NCI-H446 (cell line): ENCODE data around the gene NPAS3.

Source experiments
- DNase-seq, 2 experiments: peaks; one replicate each; lab custom pipeline; 2025; lab: John Stamatoyannopoulos, UW

Gene NPAS3

DNA sequence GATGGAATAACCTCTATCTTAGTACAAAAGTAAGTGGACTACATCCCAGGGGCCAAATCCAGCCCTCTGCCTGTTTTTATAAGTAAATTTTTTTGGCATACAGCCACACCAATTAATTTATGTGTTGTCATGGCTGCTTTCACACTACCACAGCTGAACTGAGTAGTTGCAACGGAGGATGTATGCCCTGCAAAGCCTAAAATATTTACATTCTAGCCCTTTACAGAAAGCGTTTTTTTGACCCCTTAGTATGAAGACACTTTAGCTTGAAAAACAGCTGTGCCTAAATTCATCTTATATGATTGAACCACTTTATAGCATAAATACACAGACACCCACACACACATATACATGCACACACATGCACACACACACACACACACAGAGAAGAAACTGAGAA, 510.6 kb downstream of the NPAS3 start:
- no peak for DNase-seq

DNA sequence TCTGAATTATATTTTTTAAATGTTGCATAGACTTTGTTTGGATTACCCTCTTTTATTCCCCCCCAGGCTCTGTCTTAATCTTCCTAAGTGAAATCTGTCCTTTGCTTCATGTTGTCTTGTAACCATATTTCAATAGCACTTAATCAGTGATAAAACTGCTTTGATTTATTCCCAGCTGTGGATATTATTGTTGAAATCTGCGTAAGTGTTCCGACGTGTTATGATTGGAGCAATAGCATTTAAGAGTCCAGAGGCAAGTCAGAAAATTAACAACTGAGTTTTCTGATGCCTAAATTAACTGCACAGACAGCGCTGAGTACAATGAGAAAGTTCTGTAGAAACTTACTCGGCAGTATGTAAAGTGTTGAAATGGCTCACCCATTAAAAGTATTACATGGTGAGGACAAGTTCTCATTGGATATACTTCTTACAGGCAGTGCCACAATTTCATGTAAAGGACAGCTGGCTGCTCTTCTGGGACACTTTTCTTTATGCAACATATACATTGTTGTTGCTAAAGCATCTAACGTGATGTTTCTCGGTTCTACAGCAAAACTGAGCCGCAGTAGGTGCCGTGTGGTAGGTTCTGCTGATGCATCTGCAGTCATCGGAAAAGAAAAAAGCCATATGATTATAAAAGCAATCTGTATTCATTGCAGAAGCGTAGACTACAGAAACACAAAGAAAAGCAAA, 511.2 kb downstream of the NPAS3 start:
- DNase-seq: no peak

- DNase-seq: no peak
Measured at GRCh38 chr14:33450416-33450815, 511.7 kb downstream of the NPAS3 start.

DNA sequence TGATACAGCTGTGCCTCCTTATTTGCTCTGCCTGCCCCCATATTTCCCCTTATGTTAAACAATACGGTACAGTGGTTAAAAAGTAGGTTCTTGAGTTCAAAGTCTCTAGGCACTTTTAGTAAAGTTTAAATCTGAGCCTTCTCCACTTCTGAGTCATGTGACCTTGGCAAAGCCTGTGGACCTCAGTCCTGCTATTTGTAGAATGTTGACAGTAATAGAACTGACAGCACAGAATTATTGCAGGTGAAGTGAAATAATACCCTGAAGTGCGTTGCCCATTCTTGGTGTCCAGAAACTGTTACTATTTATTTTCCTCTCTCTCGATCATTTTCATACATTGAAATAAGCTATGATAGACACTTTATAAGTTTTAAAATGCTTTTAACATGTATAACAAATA, 512.5 kb downstream of the NPAS3 start:
- no peak for DNase-seq

GRCh38 chr14:33452995-33453394, 514.3 kb downstream of the NPAS3 start:
- no peak for DNase-seq

DNA sequence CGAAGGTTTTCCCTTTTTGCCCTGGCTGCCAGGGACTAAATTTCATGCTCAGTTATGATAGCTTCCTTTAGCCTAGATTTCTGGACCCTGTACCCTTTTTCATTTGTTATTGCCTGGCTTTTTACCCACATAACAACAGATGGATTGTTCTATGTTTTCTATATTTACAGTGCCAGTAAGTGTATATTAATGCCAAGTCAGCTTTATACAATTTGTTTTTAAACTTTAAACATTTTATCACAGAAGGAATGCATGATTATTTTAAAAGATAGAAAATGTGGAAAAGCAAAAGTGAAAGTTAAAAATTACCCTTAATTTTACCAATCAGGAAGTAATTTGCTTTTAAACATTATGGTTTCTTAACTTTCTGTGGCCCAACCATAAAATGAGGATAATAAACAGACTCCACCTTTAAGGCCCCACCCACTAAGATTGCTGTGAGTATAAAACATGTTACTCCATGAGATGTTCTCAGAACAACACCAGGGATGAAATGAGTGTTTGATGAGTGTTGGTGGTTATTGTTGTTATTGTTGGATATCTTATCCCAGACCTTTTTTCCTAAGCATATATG, 515.4 kb downstream of the NPAS3 start:
- DNase-seq: no peak

DNA sequence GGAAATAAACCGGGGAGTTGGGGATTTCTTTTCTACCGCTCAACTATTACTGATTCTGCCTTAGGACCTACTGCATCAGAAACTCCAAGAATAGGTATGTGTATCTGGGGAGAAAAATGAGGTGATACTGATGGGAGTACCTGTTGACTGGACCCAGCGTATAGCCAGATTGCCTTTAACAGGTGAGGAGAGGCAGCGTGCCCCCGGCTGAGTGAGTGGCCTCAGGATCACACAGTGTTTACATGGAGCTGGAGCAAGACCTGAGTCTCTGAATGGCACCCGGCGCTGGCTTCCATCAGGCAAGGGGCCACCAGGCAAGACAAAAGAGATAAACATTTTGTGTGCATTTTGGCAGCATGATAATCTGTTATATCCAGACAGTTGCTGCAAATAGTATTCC, 516.0 kb downstream of the NPAS3 start:
- no peak for DNase-seq

DNA sequence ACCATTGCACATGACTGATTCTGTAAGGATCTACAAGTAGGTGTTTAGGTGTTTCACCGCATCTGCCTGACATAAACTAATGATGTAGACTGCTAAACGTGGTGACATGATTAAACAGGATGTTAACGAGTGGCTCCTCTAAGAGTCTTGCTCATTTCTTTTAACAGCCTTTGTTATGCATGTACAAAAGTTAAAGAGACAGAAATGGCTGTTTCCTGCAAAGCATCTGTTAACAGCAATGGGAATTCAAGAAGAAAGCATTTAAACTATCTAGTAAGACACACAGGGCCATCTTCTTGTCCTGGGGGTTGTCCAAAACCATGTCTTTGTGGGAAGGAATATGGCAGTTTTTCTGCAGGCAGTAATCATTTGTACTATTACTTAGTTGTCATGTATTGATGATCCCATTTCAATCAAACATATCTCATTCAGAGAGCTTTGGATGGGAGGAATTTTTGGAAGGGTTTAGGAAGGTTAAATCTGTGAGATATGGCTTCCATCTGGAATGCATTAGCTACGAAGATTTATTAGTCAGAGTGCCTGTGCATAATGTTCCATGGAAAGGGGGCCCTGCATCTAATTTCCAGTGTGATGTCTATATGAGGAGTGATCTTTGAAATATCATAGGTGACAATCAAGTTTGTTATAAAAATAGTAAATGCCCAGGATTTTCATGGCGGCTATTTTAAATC, 517.1 kb downstream of the NPAS3 start:
- DNase-seq: no peak

DNA sequence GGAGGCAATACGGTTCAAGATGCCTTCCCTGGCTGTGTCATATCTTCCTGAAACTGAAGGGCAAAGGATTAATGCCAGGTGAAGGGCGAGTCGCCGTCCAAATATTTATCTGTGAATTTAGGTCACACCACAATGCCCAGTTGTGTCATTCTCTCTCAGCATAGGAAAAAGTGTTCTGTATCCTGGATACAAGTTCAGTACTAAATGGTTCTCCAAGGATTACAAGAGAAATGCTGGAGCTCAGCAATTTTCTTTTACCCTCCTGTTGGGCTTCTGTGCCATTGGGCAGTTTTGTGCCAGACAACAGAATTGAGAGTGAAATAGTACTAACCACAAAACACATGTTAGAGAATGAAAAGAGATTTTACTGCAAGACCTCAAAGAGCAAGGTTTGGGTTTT, 518.3 kb downstream of the NPAS3 start:
- no peak for DNase-seq

DNA sequence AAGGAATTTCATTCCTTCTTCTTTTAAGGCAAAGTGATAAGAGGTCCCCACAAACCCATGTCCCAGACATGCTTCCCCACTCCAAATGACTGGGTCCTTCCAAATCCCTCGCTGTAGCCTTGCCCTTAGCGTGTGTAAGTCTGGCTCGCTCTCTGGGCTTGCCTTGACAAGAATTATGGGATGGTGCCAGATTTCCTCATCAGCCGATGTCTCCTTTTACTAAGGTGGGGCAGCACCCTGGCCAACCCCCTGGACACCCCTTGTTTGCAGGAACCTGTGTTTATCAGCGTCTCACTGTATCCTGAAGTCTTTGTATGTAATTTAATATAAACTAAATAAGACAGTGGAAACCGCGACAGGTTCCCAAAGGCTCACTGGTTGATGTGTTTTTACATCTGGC, 518.9 kb downstream of the NPAS3 start:
- no peak for DNase-seq

DNA sequence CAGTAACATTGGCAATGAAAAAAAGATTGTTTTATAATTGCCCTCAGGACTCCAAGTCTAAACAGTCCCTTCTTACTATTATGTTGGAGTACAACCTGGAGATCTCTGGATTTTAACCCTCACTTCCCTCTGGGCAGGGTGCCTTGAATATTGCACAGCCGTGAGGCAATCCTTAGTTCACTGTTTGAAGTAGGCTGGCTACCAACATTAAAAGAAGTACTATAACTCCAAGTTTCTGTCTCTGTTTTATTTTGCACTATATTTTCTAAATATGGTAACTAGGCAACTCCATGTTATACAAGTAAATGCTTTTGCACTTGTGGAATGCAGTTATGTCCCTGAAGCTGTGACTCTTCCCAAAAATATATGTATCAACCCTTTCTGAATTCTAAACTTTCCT, 521.5 kb downstream of the NPAS3 start:
- no peak for DNase-seq

DNA sequence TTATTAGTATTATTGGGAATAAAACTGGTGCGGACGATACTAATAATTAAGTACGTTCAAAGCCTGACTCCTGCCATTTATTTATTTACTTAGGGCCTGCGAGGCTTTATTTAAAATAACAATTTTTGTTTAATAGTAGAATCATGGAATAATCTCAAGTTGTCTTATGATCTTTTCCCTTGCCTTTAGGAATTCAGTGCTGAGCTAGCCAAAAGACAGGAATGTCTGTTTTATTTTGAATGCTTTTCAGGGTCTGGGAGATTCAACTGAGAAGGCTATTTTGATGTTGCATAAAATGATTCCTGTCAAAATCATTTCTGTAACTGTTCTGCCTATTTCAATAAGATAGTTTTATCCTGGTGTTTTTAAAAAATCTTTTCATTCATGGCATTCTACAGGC, 522.4 kb downstream of the NPAS3 start:
- DNase-seq: no peak

DNA sequence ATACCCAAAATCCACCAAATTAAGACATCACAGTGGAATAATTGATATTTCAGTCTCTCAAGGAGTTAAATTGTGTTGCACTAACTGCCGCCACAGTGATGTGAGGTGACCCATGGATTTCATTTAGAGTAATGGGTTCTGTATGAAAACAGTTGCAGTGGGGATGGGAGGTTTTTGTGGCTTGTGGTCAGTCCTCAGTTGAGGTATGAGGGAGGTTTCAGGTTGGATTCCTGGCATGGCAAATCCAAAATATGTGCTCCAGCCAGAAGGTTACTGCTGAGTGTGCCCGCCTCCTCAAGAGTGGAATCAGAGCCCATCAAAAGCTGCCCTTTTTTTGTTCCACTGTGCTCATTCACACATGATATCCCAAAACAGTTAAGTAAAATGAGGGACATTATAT, 525.1 kb downstream of the NPAS3 start:
- DNase-seq: no peak

- no peak for DNase-seq
Measured at GRCh38 chr14:33464254-33464962, 525.7 kb downstream of the NPAS3 start.

- DNase-seq: no peak
Measured at GRCh38 chr14:33465846-33466700, 527.4 kb downstream of the NPAS3 start.

- no peak for DNase-seq
Measured at GRCh38 chr14:33467971-33468370, 529.3 kb downstream of the NPAS3 start.

GRCh38 chr14:33469898-33470297, 531.2 kb downstream of the NPAS3 start:
- DNase-seq: no peak

DNA sequence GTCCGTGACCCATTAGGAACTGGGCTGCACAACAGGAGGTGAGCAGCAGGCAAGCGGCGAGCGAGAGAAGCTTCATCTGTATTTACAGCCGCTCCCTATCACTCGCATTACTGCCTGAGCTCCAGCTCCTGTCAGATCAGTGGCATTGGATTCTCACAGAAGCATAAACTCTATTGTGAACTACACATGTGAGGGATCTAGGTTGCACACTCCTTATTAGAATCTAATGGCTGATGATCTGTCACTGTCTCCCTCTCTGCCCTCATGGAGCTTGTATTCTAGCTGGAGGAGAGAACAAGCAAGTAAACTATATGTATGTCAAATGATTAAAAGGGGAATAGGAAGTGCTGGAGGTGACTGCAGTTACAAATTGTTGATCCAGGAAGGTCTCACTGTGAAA, 533.1 kb downstream of the NPAS3 start:
- no peak for DNase-seq

- no peak for DNase-seq
Measured at GRCh38 chr14:33475623-33476022, 536.9 kb downstream of the NPAS3 start.

GRCh38 chr14:33477797-33478196, 539.1 kb downstream of the NPAS3 start:
- DNase-seq: no peak

GRCh38 chr14:33480071-33480886, 541.6 kb downstream of the NPAS3 start:
- DNase-seq: no peak
